H9 (cell line): ENCODE results near the gene POU2AF1. TPM values are rescaled to one million over a fixed set of nuclear protein-coding genes. Genes with fewer than 3 reads are reported as not detected.

ENCODE experiments used
- DNase-seq: peaks from one replicate; pipeline ENCODE4 v3.0.0-alpha.2; 2017
- H2AFZ ChIP-seq: one replicate; pipeline ENCODE4 v1.6.1; 2013; ENCODE audit warnings: mild to moderate bottlenecking, low read length, control low read depth, moderate library complexity
- H2AK5ac ChIP-seq: 2 replicates; pipeline ENCODE4 v1.6.1; 2013; ENCODE audit warnings: low read length, control low read depth, mixed read lengths; ENCODE audit not compliant: insufficient read length
- H2BK120ac ChIP-seq: one replicate; pipeline ENCODE4 v1.6.1; 2013; ENCODE audit warnings: low read depth, mild to moderate bottlenecking, low read length, control low read depth, inconsistent platforms; ENCODE audit not compliant: poor library complexity, severe bottlenecking
- H2BK12ac ChIP-seq: 2 replicates; pipeline ENCODE4 v1.6.1; 2013; ENCODE audit warnings: low read length, control low read depth, mixed read lengths, low read depth; ENCODE audit not compliant: insufficient read length
- H2BK15ac ChIP-seq: 2 replicates; pipeline ENCODE4 v1.6.1; 2013; ENCODE audit warnings: low read depth, low read length, control low read depth
- H2BK20ac ChIP-seq: one replicate; pipeline ENCODE4 v1.6.1; 2013; ENCODE audit warnings: low read depth, mild to moderate bottlenecking, low read length, control low read depth, inconsistent platforms; ENCODE audit not compliant: poor library complexity, severe bottlenecking
- H2BK5ac ChIP-seq: 2 replicates; pipeline ENCODE4 v1.6.1; 2013; ENCODE audit warnings: low read length, control low read depth, mixed read lengths; ENCODE audit not compliant: insufficient read length
- H3K14ac ChIP-seq: 2 replicates; pipeline ENCODE4 v1.6.1; 2013; ENCODE audit warnings: low read length, control low read depth; ENCODE audit not compliant: insufficient read depth
- H3K18ac ChIP-seq: 2 replicates; pipeline ENCODE4 v1.6.1; 2013; ENCODE audit warnings: low read depth, mild to moderate bottlenecking, mixed read lengths, low read length, control low read depth; ENCODE audit not compliant: insufficient read length
- H3K23ac ChIP-seq: 2 replicates; pipeline ENCODE4 v1.6.1; 2013; ENCODE audit warnings: low read length, control low read depth, mixed read lengths, low read depth; ENCODE audit not compliant: insufficient read length
- H3K23me2 ChIP-seq: 2 replicates; pipeline ENCODE4 v1.6.1; 2013; ENCODE audit warnings: low read depth, mild to moderate bottlenecking, mixed read lengths, low read length, control low read depth; ENCODE audit not compliant: insufficient read length, poor library complexity, severe bottlenecking
- H3K27ac ChIP-seq: 2 replicates; pipeline ENCODE4 v1.5.1; 2013; ENCODE audit warnings: low read length, control low read depth, mixed read lengths, low read depth; ENCODE audit not compliant: insufficient read length
- H3K27me3 ChIP-seq: 2 replicates; pipeline ENCODE4 v1.6.1; 2013; ENCODE audit warnings: low read length, control low read depth, inconsistent platforms; ENCODE audit not compliant: insufficient read depth
- H3K4ac ChIP-seq: 2 replicates; pipeline ENCODE4 v1.6.1; 2013; ENCODE audit warnings: low read depth, mild to moderate bottlenecking, control low read depth, inconsistent platforms, low read length, moderate library complexity
- H3K4me1 ChIP-seq: 2 replicates; pipeline ENCODE4 v1.6.1; 2013; ENCODE audit warnings: low read length, control low read depth, inconsistent platforms; ENCODE audit not compliant: insufficient read depth
- H3K4me2 ChIP-seq: 2 replicates; pipeline ENCODE4 v1.6.1; 2013; ENCODE audit warnings: low read length, control low read depth, mixed read lengths; ENCODE audit not compliant: insufficient read length, insufficient read depth
- H3K56ac ChIP-seq: 2 replicates; pipeline ENCODE4 v1.6.1; 2013; ENCODE audit warnings: low read depth, mild to moderate bottlenecking, mixed read lengths, low read length, control low read depth; ENCODE audit not compliant: insufficient read length
- H3K79me1 ChIP-seq: 2 replicates; pipeline ENCODE4 v1.6.1; 2013; ENCODE audit warnings: low read depth, mild to moderate bottlenecking, moderate library complexity, low read length, control low read depth, inconsistent platforms; ENCODE audit not compliant: insufficient read depth, poor library complexity, severe bottlenecking
- H3K79me2 ChIP-seq: 2 replicates; pipeline ENCODE4 v1.6.1; 2013; ENCODE audit warnings: low read length, control low read depth, inconsistent platforms; ENCODE audit not compliant: insufficient read depth
- H3K9ac ChIP-seq: 2 replicates; pipeline ENCODE4 v1.6.1; 2013; ENCODE audit warnings: low read length, control low read depth, mixed read lengths; ENCODE audit not compliant: insufficient read length; ENCODE audit errors: extremely low read depth
- H3K9me3 ChIP-seq: one replicate; pipeline ENCODE4 v1.6.1; 2013; ENCODE audit warnings: low read depth, low read length, inconsistent platforms; ENCODE audit not compliant: control insufficient read depth
- H3T11ph ChIP-seq: one replicate; pipeline ENCODE4 v1.6.1; 2013; ENCODE audit warnings: mild to moderate bottlenecking, low read length, control low read depth, inconsistent platforms
- H4K20me1 ChIP-seq: one replicate; pipeline ENCODE4 v1.6.1; 2013; ENCODE audit not compliant: control insufficient read depth, insufficient read length, insufficient read depth
- H4K5ac ChIP-seq: 2 replicates; pipeline ENCODE4 v1.6.1; 2013; ENCODE audit warnings: low read depth, mild to moderate bottlenecking, mixed read lengths, low read length, control low read depth; ENCODE audit not compliant: insufficient read length
- H4K8ac ChIP-seq: replicated peaks from 2 replicates; pipeline ENCODE4 v1.6.1; 2013; ENCODE audit warnings: low read length, control low read depth, mixed read lengths, low read depth; ENCODE audit not compliant: insufficient read length
- H4K91ac ChIP-seq: 2 replicates; pipeline ENCODE4 v1.6.1; 2013; ENCODE audit warnings: low read depth, mild to moderate bottlenecking, moderate library complexity, mixed read lengths, low read length, control low read depth; ENCODE audit not compliant: insufficient read length
- H3K27ac Mint-ChIP-seq, 3 experiments: 2 replicates in 2 of 3; 3 replicates in 1 of 3; pipeline ENCODE4 v1.8.0; 2020 to 2021; ENCODE audit warnings: mixed read lengths in 3 of 3, mild to moderate bottlenecking in 1 of 3, moderate library complexity in 1 of 3
- H3K27me3 Mint-ChIP-seq: 2 replicates; pipeline ENCODE4 v1.8.0; 2021; ENCODE audit warnings: low read depth, mild to moderate bottlenecking, moderate library complexity, mixed read lengths
- H3K36me3 Mint-ChIP-seq, 3 experiments: 2 replicates in 2 of 3; 3 replicates in 1 of 3; pipeline ENCODE4 v1.8.0; 2020 to 2021; ENCODE audit warnings: low read depth in 3 of 3, mixed read lengths in 3 of 3; ENCODE audit not compliant: insufficient read depth in 1 of 3
- H3K4me1 Mint-ChIP-seq, 2 experiments: 2 replicates each; pipeline ENCODE4 v1.8.0; 2020; ENCODE audit warnings: mixed read lengths in 2 of 2
- H3K4me3 Mint-ChIP-seq, 2 experiments: 2 replicates in 1 of 2; 3 replicates in 1 of 2; pipeline ENCODE4 v1.8.0; 2020 to 2021; ENCODE audit warnings: mild to moderate bottlenecking in 2 of 2, mixed read lengths in 2 of 2, moderate library complexity in 1 of 2
- H3K9me3 Mint-ChIP-seq, 2 experiments: 2 replicates in 1 of 2; 3 replicates in 1 of 2; pipeline ENCODE4 v1.8.0; 2020; ENCODE audit warnings: mild to moderate bottlenecking in 2 of 2, mixed read lengths in 2 of 2, moderate library complexity in 1 of 2
- CTCF ChIP-seq: fragments of 200-600 bp; sonication (generic); conservative IDR thresholded peaks from 3 replicates; pipeline ENCODE4 v1.8.0; 2021; ENCODE audit warnings: antibody characterized with exemption, mild to moderate bottlenecking
- WGBS: extraction: QIAGEN DNeasy Blood & Tissue Kit; methylation state at CpG from one replicate; pipeline ENCODE4 v1.1.7; 2013; ENCODE audit warnings: missing lambda C conversion rate, low lambda C conversion rate, mixed read lengths; ENCODE audit not compliant: insufficient read length; ENCODE audit errors: extremely low coverage; 5-methylcytosine and 5-hydroxymethylcytosine counted together
- total RNA-seq: library from RNA; stranded (reverse); gene quantifications from 2 replicates; pipeline ENCODE4 v1.2.1, GENCODE V29; 2021

The POU2AF1 gene
- total RNA-seq, 1 experiment from 2014 or later: not detected

- Histone ChIP-seq H4K5ac (no peak overlapping the region), H3K14ac (no peak overlapping the region), H4K20me1 (no peaks in the 10 kb centered on the region), H3K23me2 (no peaks in the 10 kb centered on the region), H2BK15ac (no peak overlapping the region), H4K8ac (no peak overlapping the region), H2BK12ac (no peak overlapping the region), H3K79me2 (no peaks in the 10 kb centered on the region), H2BK120ac (no peak overlapping the region), H2AK5ac (no peak overlapping the region), H4K91ac (no peak overlapping the region), H3T11ph (no peak overlapping the region), H3K79me1 (no peaks in the 10 kb centered on the region), H2AFZ (no peak overlapping the region), H3K27me3 (no peaks in the 10 kb centered on the region), H2BK5ac (no peak overlapping the region), H3K56ac (no peak overlapping the region), H3K9me3 (no peaks in the 10 kb centered on the region), H2BK20ac (no peak overlapping the region), H3K27ac (no peak overlapping the region), H3K4ac (no peak overlapping the region), H3K18ac (no peak overlapping the region), H3K4me2 (no peak overlapping the region), H3K4me1 (no peaks in the 10 kb centered on the region), H3K9ac (no peak overlapping the region), H3K23ac (no peak overlapping the region)
- H3K4me3 Mint-ChIP-seq: no peak overlapping the region
- no peaks in the 10 kb centered on the region for H3K27me3 Mint-ChIP-seq
- H3K9me3 Mint-ChIP-seq: no peaks in the 10 kb centered on the region
- no peak for TF ChIP-seq CTCF
- H3K36me3 Mint-ChIP-seq: no peaks in the 10 kb centered on the region; a peak in 1 of 7 replicates
- no peak overlapping the region for H3K27ac Mint-ChIP-seq
- H3K4me1 Mint-ChIP-seq: peaks cover 12% of the 10 kb centered on the region in 2 experiments
- WGBS: no CpG with 5 or more reads among the region's 5 CpGs
- no peak for DNase-seq
Observed at GRCh38 chr11:111418436-111418787, 39.3 kb upstream of the POU2AF1 start.
